HCT116 (cell line): Measurements from ENCODE around the gene EPHA4. TPM values are rescaled to one million over a fixed set of nuclear protein-coding genes. Genes with fewer than 3 reads are reported as not detected.

ENCODE experiments used
- ATAC-seq: fragments of 200-7000 bp; cut with Tn5 transposase; 2 replicates; pipeline ENCODE4 v1.9.1; 2020; ENCODE audit warnings: mild to moderate bottlenecking, moderate library complexity
- BruUV-seq: library from RNA; stranded (reverse); fragments of 400-500 nt; replicated peaks from 2 replicates; lab custom pipeline; 2021; lab: Mats Ljungman, UMichigan
- CTCF ChIA-PET: fragments of 300-600 bp; sonication (Branson Sonifier 250); formaldehyde crosslinking; loops from one replicate; lab custom pipeline; 2021; ENCODE audit warnings: antibody characterized with exemption; lab: Charles Lee
- POLR2A ChIA-PET: fragments of 300-600, 350-600 bp; sonication (Branson Sonifier 250); formaldehyde crosslinking; loops from one replicate; lab custom pipeline; 2021; ENCODE audit warnings: antibody characterized with exemption; lab: Charles Lee
- RAD21 ChIA-PET, 2 experiments: fragments of 300-600 bp; sonication (Branson Sonifier 250); formaldehyde crosslinking; loops; one replicate each; lab custom pipeline; 2023; ENCODE audit warnings: low total read pairs in 2 of 2; ENCODE audit not compliant: uncharacterized antibody in 2 of 2, unreplicated experiment in 2 of 2, low non-redundant PET in 1 of 2; lab: Charles Lee
- DNase-seq: peaks from one replicate; pipeline ENCODE4 v3.0.0-alpha.2; 2010; ENCODE audit warnings: low read depth, low spot score
- H2AFZ ChIP-seq: fragments of 200-600 bp; shearing (Covaris generic), sonication (generic); 2 replicates; pipeline ENCODE4 v1.6.1; 2017; ENCODE audit warnings: low read depth, mixed run types, mixed read lengths, antibody characterized with exemption, low read length; ENCODE audit not compliant: poor library complexity, severe bottlenecking
- H3K27ac ChIP-seq: 2 replicates; pipeline ENCODE4 v1.5.1; 2012; ENCODE audit warnings: low read depth, low read length
- H3K27me3 ChIP-seq: fragments of 200-600 bp; sonication (generic); 2 replicates; pipeline ENCODE4 v1.6.1; 2016; ENCODE audit warnings: mixed run types, low read length, mixed read lengths; ENCODE audit not compliant: insufficient read depth
- H3K36me3 ChIP-seq, 2 experiments: fragments of 200-500 bp in 1 of 2; fragments of 200-600 bp in 1 of 2; sonication (Bioruptor generic) in 1 of 2; sonication (generic) in 1 of 2; 2 replicates each; pipeline versions ENCODE4 v1.5.1 to v1.6.1; 2014 to 2016; ENCODE audit warnings: low read length in 2 of 2, inconsistent platforms in 1 of 2, mixed read lengths in 1 of 2, mixed run types in 1 of 2; ENCODE audit not compliant: insufficient read depth in 2 of 2, control insufficient read depth in 1 of 2
- H3K4me1 ChIP-seq, 2 experiments: fragments of 200-600 bp in 1 of 2; sonication (generic) in 1 of 2; 2 replicates each; pipeline versions ENCODE4 v1.5.1 to v1.6.1; 2012 to 2017; ENCODE audit warnings: low read length in 2 of 2, inconsistent platforms in 1 of 2, mild to moderate bottlenecking in 1 of 2, mixed read lengths in 1 of 2, mixed run types in 1 of 2, moderate library complexity in 1 of 2; ENCODE audit not compliant: insufficient read depth in 2 of 2, control insufficient read depth in 1 of 2
- H3K4me2 ChIP-seq: fragments of 200-600 bp; sonication (generic); 2 replicates; pipeline ENCODE4 v1.6.1; 2017; ENCODE audit warnings: mixed run types, low read length, mixed read lengths
- H3K4me3 ChIP-seq, 2 experiments: fragments of 200-600 bp in 1 of 2; sonication (generic) in 1 of 2; replicated peaks in 1 of 2; 2 replicates each; pipeline ENCODE4 v1.5.1; 2011 to 2016; ENCODE audit warnings: low read length in 2 of 2, control low read depth in 1 of 2, low read depth in 1 of 2, mild to moderate bottlenecking in 1 of 2, mixed read lengths in 1 of 2, mixed run types in 1 of 2
- H3K79me2 ChIP-seq: fragments of 200-600 bp; sonication (generic); 2 replicates; pipeline ENCODE4 v1.6.1; 2017; ENCODE audit warnings: mild to moderate bottlenecking, mixed run types, low read length, moderate library complexity, mixed read lengths; ENCODE audit not compliant: insufficient read depth
- H3K9ac ChIP-seq: fragments of 200-600 bp; sonication (generic); 2 replicates; pipeline ENCODE4 v1.6.1; 2016; ENCODE audit warnings: low read length, mixed read lengths
- H3K9me2 ChIP-seq: fragments of 200-600 bp; sonication (generic), shearing (Covaris generic); 2 replicates; pipeline ENCODE4 v1.6.1; 2017; ENCODE audit warnings: mixed run types, mild to moderate bottlenecking, moderate library complexity; ENCODE audit not compliant: insufficient read depth
- H3K9me3 ChIP-seq, 2 experiments: fragments of 200-500 bp in 1 of 2; fragments of 200-600 bp in 1 of 2; sonication (Bioruptor generic) in 1 of 2; sonication (generic) in 1 of 2; 2 replicates each; pipeline ENCODE4 v1.6.1; 2014 to 2017; ENCODE audit warnings: low read length in 2 of 2, mixed read lengths in 2 of 2, inconsistent platforms in 1 of 2, low read depth in 1 of 2, mild to moderate bottlenecking in 1 of 2, mixed run types in 1 of 2, moderate library complexity in 1 of 2; ENCODE audit not compliant: control insufficient read depth in 1 of 2, insufficient read depth in 1 of 2
- H4K20me1 ChIP-seq: fragments of 200-600 bp; sonication (generic), shearing (Covaris generic); 2 replicates; pipeline ENCODE4 v1.6.1; 2017; ENCODE audit warnings: mixed run types, mild to moderate bottlenecking, moderate library complexity; ENCODE audit not compliant: insufficient read depth
- ATF3 ChIP-seq: IDR thresholded peaks from 2 replicates; pipeline ENCODE4 v1.6.1; 2012
- CBX3 ChIP-seq: IDR thresholded peaks from 2 replicates; pipeline ENCODE4 v1.6.1; 2012; ENCODE audit warnings: low read depth
- CEBPB ChIP-seq: IDR thresholded peaks from 2 replicates; pipeline ENCODE4 v1.6.1; 2012; ENCODE audit warnings: low read depth
- EGR1 ChIP-seq: IDR thresholded peaks from 2 replicates; pipeline ENCODE4 v1.6.1; 2012; ENCODE audit warnings: low read depth
- EZH2 ChIP-seq: fragments of 200-600 bp; sonication (generic); IDR thresholded peaks from 2 replicates; pipeline ENCODE4 v1.6.1; 2017; ENCODE audit warnings: antibody characterized with exemption, mixed run types
- FOSL1 ChIP-seq: IDR thresholded peaks from 2 replicates; pipeline ENCODE4 v1.6.1; 2012; ENCODE audit warnings: low read depth
- POLR2A ChIP-seq: IDR thresholded peaks from 2 replicates; pipeline ENCODE4 v1.7.0; 2011; ENCODE audit warnings: borderline replicate concordance; ENCODE audit not compliant: insufficient read depth, insufficient read length; ENCODE audit errors: extremely low read depth
- POLR2AphosphoS5 ChIP-seq: IDR thresholded peaks from 2 replicates; pipeline ENCODE4 v1.6.1; 2011; ENCODE audit warnings: mild to moderate bottlenecking, low read depth, low read length, moderate library complexity
- SIN3A ChIP-seq: IDR thresholded peaks from 2 replicates; pipeline ENCODE4 v1.6.1; 2012; ENCODE audit warnings: low read depth
- TCF7L2 ChIP-seq: IDR thresholded peaks from 2 replicates; pipeline ENCODE4 v1.7.0; 2011; ENCODE audit warnings: borderline replicate concordance, inconsistent platforms; ENCODE audit not compliant: insufficient read depth, insufficient read length; ENCODE audit errors: extremely low read depth
- YY1 ChIP-seq: IDR thresholded peaks from 2 replicates; pipeline ENCODE4 v1.6.1; 2011; ENCODE audit warnings: low read length, low read depth, moderate library complexity, mild to moderate bottlenecking; ENCODE audit not compliant: insufficient replicate concordance; ENCODE audit errors: extremely low read depth
- ZNF274 ChIP-seq: fragments of 200-500 bp; sonication (Bioruptor generic); IDR thresholded peaks from 2 replicates; pipeline ENCODE4 v1.6.1; 2014; ENCODE audit warnings: mild to moderate bottlenecking, low read depth, low read length, inconsistent platforms
- intact Hi-C: fragments of 100-400 bp; cut with micrococcal nuclease; formaldehyde crosslinking; loops from 2 replicates; pipeline ENCODE4 v1.10.0; 2022
- total RNA-seq: library from RNA; stranded (reverse); gene quantifications from one replicate; pipeline ENCODE4 v1.2.1, GENCODE V29; 2021; ENCODE audit not compliant: unreplicated experiment

The EPHA4 gene
- total RNA-seq, 1 experiment from 2014 or later, result 3.5 TPM

GRCh38 chr2:221463241-221463896 is 108.7 kb downstream of the EPHA4 start:
- no peaks in the 10 kb centered on the region for H4K20me1 ChIP-seq
- no peak overlapping the region for H3K4me3 ChIP-seq
- H3K36me3 ChIP-seq, result no peaks in the 10 kb centered on the region
- intact Hi-C loops, result no loop called here
- TF ChIP-seq CBX3 (no peak), ZNF274 (no peak), FOSL1 (no peak), SIN3A (no peak), EZH2 (no peak), YY1 (no peak), EGR1 (no peak), ATF3 (no peak), POLR2AphosphoS5 (no peak), CEBPB (no peak), TCF7L2 (no peak)
- H3K9me2 ChIP-seq, result no peaks in the 10 kb centered on the region
- no peak for DNase-seq
- ChIA-PET RAD21 (no interaction called here), CTCF (no interaction called here), POLR2A (no interaction called here)
- no peak overlapping the region for H3K4me2 ChIP-seq
- no peak overlapping the region for H3K9ac ChIP-seq
- peaks cover 28% of the 10 kb centered on the region for H3K27me3 ChIP-seq
- H3K79me2 ChIP-seq, result no peaks in the 10 kb centered on the region
- H3K9me3 ChIP-seq, result no peaks in the 10 kb centered on the region
- no peak overlapping the region for H3K27ac ChIP-seq
- H3K4me1 ChIP-seq, result no peaks in the 10 kb centered on the region
- no peak overlapping the region for H2AFZ ChIP-seq
- no TSS peak for BruUV-seq
- no peak for ATAC-seq

- ATAC-seq, result no peak
- CTCF ChIA-PET, result no interaction called here
- Histone ChIP-seq H3K4me3 (no peak overlapping the region), H3K9me2 (no peaks in the 10 kb centered on the region), H4K20me1 (no peaks in the 10 kb centered on the region), H3K79me2 (no peaks in the 10 kb centered on the region), H2AFZ (no peak overlapping the region), H3K4me2 (no peak overlapping the region), H3K27me3 (peaks cover 28% of the 10 kb centered on the region), H3K27ac (no peak overlapping the region), H3K36me3 (no peaks in the 10 kb centered on the region), H3K9ac (no peak overlapping the region), H3K9me3 (no peaks in the 10 kb centered on the region), H3K4me1 (no peaks in the 10 kb centered on the region)
- POLR2A ChIA-PET, result no interaction called here
- RAD21 ChIA-PET, result no interaction called here
- DNase-seq, result no peak
- TF ChIP-seq POLR2A (no peak), YY1 (no peak), FOSL1 (no peak), TCF7L2 (no peak)
- intact Hi-C loops, result no loop called here
- BruUV-seq, result no TSS peak
Observed at GRCh38 chr2:221461901-221462300, 110.2 kb downstream of the EPHA4 start.
